GM23338 (cell line): ENCODE measurements around the gene SEZ6L.

Experiments used
- CREB1 ChIP-seq: fragments of 250-450 bp; sonication (Bioruptor Pico); IDR thresholded peaks from 2 replicates; pipeline ENCODE4 v1.5.0; 2020; ENCODE audit warnings: low read depth, mild to moderate bottlenecking, moderate library complexity
- CTCF ChIP-seq, 2 experiments: fragments of 200-600 bp in 1 of 2; sonication (generic) in 1 of 2; conservative IDR thresholded peaks; 2 replicates each; pipeline versions ENCODE4 v1.5.1 to v1.6.1; 2016 to 2017; ENCODE audit warnings: antibody characterized with exemption in 2 of 2, low read depth in 2 of 2, mild to moderate bottlenecking in 2 of 2, moderate library complexity in 1 of 2
- ETS1 ChIP-seq: IDR thresholded peaks from 2 replicates; pipeline ENCODE4 v1.6.1; 2016; ENCODE audit warnings: antibody characterized with exemption
- EZH2 ChIP-seq: fragments of 200-600 bp; sonication (generic); IDR thresholded peaks from one replicate; pipeline ENCODE4 v1.8.0; 2017; ENCODE audit warnings: antibody characterized with exemption, mild to moderate bottlenecking, low read depth; ENCODE audit not compliant: unreplicated experiment
- EZH2phosphoT487 ChIP-seq: fragments of 200-600 bp; sonication (generic); IDR thresholded peaks from one replicate; pipeline ENCODE4 v1.8.1; 2018; ENCODE audit warnings: antibody characterized with exemption; ENCODE audit not compliant: unreplicated experiment
- JUNB ChIP-seq: IDR thresholded peaks from one replicate; pipeline ENCODE4 v1.6.1; 2016; ENCODE audit warnings: antibody characterized with exemption; ENCODE audit not compliant: unreplicated experiment
- NANOG ChIP-seq: IDR thresholded peaks from 2 replicates; pipeline ENCODE4 v1.6.1; 2016; ENCODE audit warnings: antibody characterized with exemption, borderline replicate concordance
- POLR2AphosphoS5 ChIP-seq: IDR thresholded peaks from 2 replicates; pipeline ENCODE4 v1.6.1; 2016; ENCODE audit warnings: antibody characterized with exemption, low read depth
- REST ChIP-seq: IDR thresholded peaks from one replicate; pipeline ENCODE4 v1.6.1; 2018; ENCODE audit warnings: antibody characterized with exemption; ENCODE audit not compliant: unreplicated experiment
- STAT1 ChIP-seq: IDR thresholded peaks from one replicate; pipeline ENCODE4 v1.6.1; 2016; ENCODE audit warnings: antibody characterized with exemption; ENCODE audit not compliant: unreplicated experiment
- ZNF331 ChIP-seq: fragments of 250-450 bp; sonication (Bioruptor Pico); IDR thresholded peaks from 2 replicates; pipeline ENCODE4 v1.5.0; 2020; ENCODE audit warnings: low read depth, mild to moderate bottlenecking, moderate library complexity

- TF ChIP-seq POLR2AphosphoS5 (no peak), CTCF (conservative IDR thresholded peaks at IDR 0.05; ENCODE audit: low read depth in 2 of 2) (no peak), EZH2phosphoT487 (no peak), EZH2 (no peak), JUNB (no peak), REST (no peak), STAT1 (no peak), CREB1 (no peak), ETS1 (no peak), ZNF331 (no peak), NANOG (no peak)
These were observed 871 bp upstream of the SEZ6L start for GRCh38 chr22:26168330-26168851.
